GM21786 (cell line): ENCODE results near the gene TRIM41.
"Not testable (repeated sequence)": the region's sequence is repeated elsewhere in the genome, so short reads cannot be mapped to it uniquely, and the experiment has no call there.

Source experiments
- ATAC-seq: cut with Tn5 transposase; IDR thresholded peaks from one replicate; pipeline ENCODE4 v1.9.1; 2021; ENCODE audit not compliant: unreplicated experiment

TRIM41 gene

GRCh38 chr5:181210148-181210547 lies 12.9 kb upstream of the TRIM41 start:
- ATAC-seq: not testable (repeated sequence)

GRCh38 chr5:181210698-181211097 lies 12.4 kb upstream of the TRIM41 start:
- ATAC-seq: not testable (repeated sequence)

- ATAC-seq: no peak
Observed at GRCh38 chr5:181211208-181211607, 11.9 kb upstream of the TRIM41 start.

GRCh38 chr5:181212080-181212479 lies 11.0 kb upstream of the TRIM41 start:
- ATAC-seq: no peak

GRCh38 chr5:181212934-181213333 lies 10.1 kb upstream of the TRIM41 start:
- ATAC-seq: no peak

GRCh38 chr5:181214249-181214648 lies 8.8 kb upstream of the TRIM41 start:
- not testable (repeated sequence) for ATAC-seq

- ATAC-seq: no peak
Observed at GRCh38 chr5:181215997-181216989, 6.8 kb upstream of the TRIM41 start.

- peak; percentile 20 for ATAC-seq
Observed at GRCh38 chr5:181217111-181217802, 5.8 kb upstream of the TRIM41 start.

- peak; percentile 17 for ATAC-seq
Observed at GRCh38 chr5:181217803-181218062, 5.3 kb upstream of the TRIM41 start.

GRCh38 chr5:181218795-181219124 lies 4.3 kb upstream of the TRIM41 start:
- no peak for ATAC-seq

GRCh38 chr5:181219262-181220177 lies 3.6 kb upstream of the TRIM41 start:
- no peak for ATAC-seq

- no peak for ATAC-seq
Observed at GRCh38 chr5:181220178-181220515, 2.9 kb upstream of the TRIM41 start.

GRCh38 chr5:181221105-181221791 lies 1.8 kb upstream of the TRIM41 start:
- no peak for ATAC-seq

GRCh38 chr5:181221792-181222629 lies 1.1 kb upstream of the TRIM41 start:
- no peak for ATAC-seq

GRCh38 chr5:181222630-181223057 lies 437 bp upstream of the TRIM41 start:
- ATAC-seq: no peak

GRCh38 chr5:181223729-181224389 lies 778 bp downstream of the TRIM41 start:
- no peak for ATAC-seq

GRCh38 chr5:181224390-181225229 lies 1.5 kb downstream of the TRIM41 start:
- no peak for ATAC-seq

- ATAC-seq: no peak
Observed at GRCh38 chr5:181229996-181230395, 6.9 kb downstream of the TRIM41 start.

- no peak for ATAC-seq
Observed at GRCh38 chr5:181230551-181230950, 7.5 kb downstream of the TRIM41 start.
